IPS DF 19.7 (cell line): ENCODE measurements around the gene LRRFIP1.
"Not testable (repeated sequence)": the region's sequence is repeated elsewhere in the genome, so short reads cannot be mapped to it uniquely, and the experiment has no call there.

Source experiments
- DNase-seq: peaks from one replicate; pipeline ENCODE4 v3.0.0-alpha.2; 2013; ENCODE audit warnings: low read depth, low spot score

The LRRFIP1 gene

GRCh38 chr2:237688541-237688940 is 61.2 kb downstream of the LRRFIP1 start:
- DNase-seq: not testable (repeated sequence)

GRCh38 chr2:237689336-237690131 is 62.1 kb downstream of the LRRFIP1 start:
- no peak for DNase-seq

- no peak for DNase-seq
Observed at GRCh38 chr2:237691029-237691907, 63.9 kb downstream of the LRRFIP1 start.

- no peak for DNase-seq
Observed at GRCh38 chr2:237691908-237692600, 64.7 kb downstream of the LRRFIP1 start.

- no peak for DNase-seq
Observed at GRCh38 chr2:237692601-237693290, 65.4 kb downstream of the LRRFIP1 start.

- DNase-seq: no peak
Observed at GRCh38 chr2:237693291-237693994, 66.1 kb downstream of the LRRFIP1 start.

GRCh38 chr2:237694415-237695194 is 67.2 kb downstream of the LRRFIP1 start:
- DNase-seq: no peak

- DNase-seq: no peak
Observed at GRCh38 chr2:237695201-237695780, 67.9 kb downstream of the LRRFIP1 start.

- DNase-seq: no peak
Observed at GRCh38 chr2:237696461-237696860, 69.1 kb downstream of the LRRFIP1 start.

- no peak for DNase-seq
Observed at GRCh38 chr2:237697586-237698357, 70.4 kb downstream of the LRRFIP1 start.

- no peak for DNase-seq
Observed at GRCh38 chr2:237698358-237698694, 70.9 kb downstream of the LRRFIP1 start.

- DNase-seq: no peak
Observed at GRCh38 chr2:237699870-237700511, 72.6 kb downstream of the LRRFIP1 start.

- no peak for DNase-seq
Observed at GRCh38 chr2:237700512-237701032, 73.2 kb downstream of the LRRFIP1 start.

GRCh38 chr2:237701033-237701858 is 73.9 kb downstream of the LRRFIP1 start:
- DNase-seq: no peak

- no peak for DNase-seq
Observed at GRCh38 chr2:237701859-237702390, 74.5 kb downstream of the LRRFIP1 start.

- peak; percentile 59 for DNase-seq
Observed at GRCh38 chr2:237702441-237703391, 75.3 kb downstream of the LRRFIP1 start.
